OCI-LY7 (cell line): ENCODE data around the gene TOGARAM1. TPM values are rescaled to one million over a fixed set of nuclear protein-coding genes. Genes with fewer than 3 reads are reported as not detected.

ENCODE experiments used
- BruUV-seq: library from RNA; stranded (reverse); fragments of 400-500 nt; replicated peaks from 2 replicates; lab custom pipeline; 2021; lab: Mats Ljungman, UMichigan
- CTCF ChIA-PET: fragments of 300-600 bp; sonication (Branson Sonifier 250); formaldehyde crosslinking; loops from one replicate; lab custom pipeline; 2022; ENCODE audit warnings: antibody characterized with exemption; ENCODE audit not compliant: unreplicated experiment; lab: Charles Lee
- POLR2A ChIA-PET: fragments of 300-600 bp; sonication (Branson Sonifier 250); formaldehyde crosslinking; loops from one replicate; lab custom pipeline; 2022; ENCODE audit warnings: antibody characterized with exemption; lab: Charles Lee
- DNase-seq: peaks from one replicate; pipeline ENCODE4 v3.0.0-alpha.2; 2015; ENCODE audit warnings: low spot score
- H2AFZ ChIP-seq: fragments of 200-600 bp; sonication (generic), shearing (Covaris generic); 2 replicates; pipeline ENCODE4 v1.6.1; 2014; ENCODE audit warnings: mild to moderate bottlenecking, antibody characterized with exemption, low read length, moderate library complexity
- H3K27ac ChIP-seq: fragments of 200-600 bp; sonication (generic); 2 replicates; pipeline ENCODE4 v1.5.1; 2014; ENCODE audit warnings: mixed run types, low read depth, mild to moderate bottlenecking, moderate library complexity, low read length, inconsistent platforms; ENCODE audit not compliant: poor library complexity, severe bottlenecking
- H3K36me3 ChIP-seq: fragments of 200-600 bp; sonication (generic); 2 replicates; pipeline ENCODE4 v1.6.1; 2014; ENCODE audit warnings: mild to moderate bottlenecking, antibody characterized with exemption, low read length, moderate library complexity, mixed read lengths; ENCODE audit not compliant: insufficient read depth
- H3K4me1 ChIP-seq: fragments of 200-600 bp; sonication (generic); 2 replicates; pipeline ENCODE4 v1.5.1; 2014; ENCODE audit warnings: mild to moderate bottlenecking, low read length; ENCODE audit not compliant: insufficient read depth, poor library complexity, severe bottlenecking
- H3K4me2 ChIP-seq: fragments of 200-600 bp; sonication (generic); 2 replicates; pipeline ENCODE4 v1.6.1; 2014; ENCODE audit warnings: mild to moderate bottlenecking, low read length
- H3K4me3 ChIP-seq: fragments of 200-600 bp; sonication (generic); 2 replicates; pipeline ENCODE4 v1.5.1; 2014; ENCODE audit warnings: mild to moderate bottlenecking, low read depth, low read length; ENCODE audit not compliant: poor library complexity, severe bottlenecking
- H3K79me2 ChIP-seq: fragments of 200-600 bp; sonication (generic); 2 replicates; pipeline ENCODE4 v1.6.1; 2016; ENCODE audit warnings: low read depth, mild to moderate bottlenecking, low read length, moderate library complexity, mixed read lengths; ENCODE audit not compliant: insufficient read depth
- H3K9me2 ChIP-seq: fragments of 200-600 bp; sonication (generic); 2 replicates; pipeline ENCODE4 v1.6.1; 2016; ENCODE audit warnings: mild to moderate bottlenecking, low read length, mixed read lengths; ENCODE audit not compliant: insufficient read depth
- H3K9me3 ChIP-seq: fragments of 200-600 bp; sonication (generic); 2 replicates; pipeline ENCODE4 v1.6.1; 2014; ENCODE audit warnings: mild to moderate bottlenecking, mixed run types, low read length, mixed read lengths
- H4K20me1 ChIP-seq: fragments of 200-600 bp; sonication (generic); 2 replicates; pipeline ENCODE4 v1.6.1; 2014; ENCODE audit warnings: mild to moderate bottlenecking, antibody characterized with exemption, low read length, moderate library complexity, mixed read lengths; ENCODE audit not compliant: insufficient read depth
- EZH2phosphoT487 ChIP-seq: fragments of 200-600 bp; sonication (generic); IDR thresholded peaks from 2 replicates; pipeline ENCODE4 v1.6.1; 2018; ENCODE audit warnings: low read depth, borderline replicate concordance, mild to moderate bottlenecking, mixed run types, antibody characterized with exemption, low read length, moderate library complexity, mixed read lengths
- intact Hi-C: fragments of 100-400 bp; cut with micrococcal nuclease; formaldehyde crosslinking; loops from one replicate; pipeline ENCODE4 v1.10.0; 2022; ENCODE audit not compliant: unreplicated experiment
- total RNA-seq, 2 experiments: library from RNA; depleted of rRNA in 1 of 2; stranded (reverse); fragments of >200 nt in 1 of 2; shearing (Covaris generic) in 1 of 2; gene quantifications; 2 replicates each; pipeline ENCODE4 v1.2.3, GENCODE V29; 2014 to 2022
- TF ChIP-seq, protein P1 (sequence below): fragments of 200-600 bp; sonication (generic); conservative IDR thresholded peaks from 2 replicates; pipeline ENCODE4 v1.5.1; 2014; ENCODE audit warnings: mild to moderate bottlenecking, antibody characterized with exemption, low read length, moderate library complexity, mixed read lengths

Gene TOGARAM1
- total RNA-seq, 2 experiments from 2014 or later: 11.4 to 11.6 TPM

DNA sequence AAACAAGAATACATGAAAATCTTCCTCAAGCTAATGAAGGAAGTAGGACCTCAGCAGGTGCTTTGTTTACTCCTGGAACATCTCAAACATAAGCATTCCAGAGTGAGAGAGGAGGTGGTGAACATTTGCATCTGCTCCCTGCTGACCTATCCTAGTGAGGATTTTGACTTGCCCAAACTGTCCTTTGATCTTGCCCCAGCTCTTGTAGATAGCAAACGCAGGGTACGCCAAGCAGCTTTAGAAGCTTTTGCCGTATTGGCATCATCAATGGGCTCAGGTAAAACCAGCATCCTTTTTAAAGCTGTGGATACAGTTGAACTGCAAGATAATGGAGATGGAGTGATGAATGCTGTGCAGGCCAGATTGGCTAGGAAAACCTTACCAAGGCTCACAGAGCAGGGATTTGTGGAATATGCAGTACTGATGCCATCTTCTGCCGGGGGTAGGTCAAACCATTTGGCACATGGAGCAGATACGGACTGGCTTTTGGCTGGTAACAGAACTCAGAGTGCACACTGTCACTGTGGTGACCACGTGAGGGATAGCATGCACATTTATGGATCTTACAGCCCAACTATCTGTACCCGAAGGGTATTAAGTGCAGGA, 1.9 kb downstream of the TOGARAM1 start:
- Histone ChIP-seq H3K4me1 (peaks cover 20% of the 10 kb centered on the region), H4K20me1 (peaks cover 42% of the 10 kb centered on the region), H2AFZ (no peak overlapping the region), H3K4me3 (peak overlapping the region; percentile 86), H3K36me3 (peaks cover 6% of the 10 kb centered on the region; the same call in 1 of the 2 replicates), H3K9me2 (no peaks in the 10 kb centered on the region), H3K4me2 (peak overlapping the region; percentile 97), H3K79me2 (peaks cover 90% of the 10 kb centered on the region), H3K9me3 (no peaks in the 10 kb centered on the region), H3K27ac (peak overlapping the region; percentile 75)
- POLR2A ChIA-PET: interaction anchor here (0.9 to 3.8 kb wide), 4 partner anchors 9 to 170 kb away, joined by 3 to 10 read pairs (median 5); partner anchors contain the start of gene FKBP3
- CTCF ChIA-PET: interaction anchor here (1.1 kb wide), 1 partner anchor 24 kb away, joined by 3 read pairs; no protein-coding TSS in a partner anchor
- DNase-seq: peak; percentile 27
- BruUV-seq: TSS peak; percentile 51
- TF ChIP-seq EZH2phosphoT487: no peak
- TF ChIP-seq, protein P1, sequence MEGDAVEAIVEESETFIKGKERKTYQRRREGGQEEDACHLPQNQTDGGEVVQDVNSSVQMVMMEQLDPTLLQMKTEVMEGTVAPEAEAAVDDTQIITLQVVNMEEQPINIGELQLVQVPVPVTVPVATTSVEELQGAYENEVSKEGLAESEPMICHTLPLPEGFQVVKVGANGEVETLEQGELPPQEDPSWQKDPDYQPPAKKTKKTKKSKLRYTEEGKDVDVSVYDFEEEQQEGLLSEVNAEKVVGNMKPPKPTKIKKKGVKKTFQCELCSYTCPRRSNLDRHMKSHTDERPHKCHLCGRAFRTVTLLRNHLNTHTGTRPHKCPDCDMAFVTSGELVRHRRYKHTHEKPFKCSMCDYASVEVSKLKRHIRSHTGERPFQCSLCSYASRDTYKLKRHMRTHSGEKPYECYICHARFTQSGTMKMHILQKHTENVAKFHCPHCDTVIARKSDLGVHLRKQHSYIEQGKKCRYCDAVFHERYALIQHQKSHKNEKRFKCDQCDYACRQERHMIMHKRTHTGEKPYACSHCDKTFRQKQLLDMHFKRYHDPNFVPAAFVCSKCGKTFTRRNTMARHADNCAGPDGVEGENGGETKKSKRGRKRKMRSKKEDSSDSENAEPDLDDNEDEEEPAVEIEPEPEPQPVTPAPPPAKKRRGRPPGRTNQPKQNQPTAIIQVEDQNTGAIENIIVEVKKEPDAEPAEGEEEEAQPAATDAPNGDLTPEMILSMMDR: 0 out of 2 replicates have a peak, but pooled peaks have one; percentile 5
- intact Hi-C loops: loop anchor here (2.0 kb wide), 2 partner anchors 121 to 289 kb away; partner anchors contain the start of genes MIS18BP1 and PRPF39

DNA sequence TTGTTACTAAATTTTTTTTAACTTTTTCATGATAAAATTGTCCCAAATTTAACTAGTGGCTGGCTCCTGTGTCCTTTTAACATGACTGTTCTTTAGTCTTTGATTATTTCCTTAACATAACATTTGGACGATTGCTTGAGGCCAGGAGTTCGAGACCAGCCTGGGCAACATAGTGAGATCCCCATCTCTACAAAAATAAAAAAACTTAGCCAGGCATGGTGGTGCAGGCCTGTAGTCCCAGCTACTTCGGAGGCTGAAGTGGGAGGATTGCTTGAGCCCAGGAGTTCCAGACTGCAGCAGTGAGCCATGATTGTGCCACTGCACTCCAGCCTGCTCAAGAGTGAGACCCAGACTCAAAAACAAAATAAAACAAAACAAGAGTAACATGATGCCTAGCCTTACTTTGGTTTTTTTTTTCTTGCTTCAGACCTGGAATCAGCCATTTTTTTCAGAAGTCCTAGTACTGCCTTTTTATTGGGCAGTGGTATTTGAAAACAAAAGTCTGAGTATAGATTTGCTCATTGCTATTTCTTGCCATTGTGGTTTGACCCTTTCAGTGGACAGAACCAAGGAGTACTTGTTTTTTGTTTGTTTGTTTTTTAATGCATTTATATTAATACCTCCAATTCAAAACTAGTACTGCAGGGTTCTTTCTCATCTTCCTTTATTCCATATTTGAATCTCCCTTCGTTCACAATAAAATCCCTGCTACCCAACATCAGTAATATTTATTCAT, 4.8 kb downstream of the TOGARAM1 start:
- peak overlapping the region; percentile 86 for H3K4me3 ChIP-seq
- ChIA-PET CTCF (no interaction called here), POLR2A (no interaction called here)
- BruUV-seq: no TSS peak
- H3K9me2 ChIP-seq: no peaks in the 10 kb centered on the region
- peaks cover 10% of the 10 kb centered on the region for H3K9me3 ChIP-seq
- peaks cover 93% of the 10 kb centered on the region for H3K79me2 ChIP-seq
- no peak overlapping the region for H2AFZ ChIP-seq
- peak overlapping the region; percentile 88 for H3K4me2 ChIP-seq
- H4K20me1 ChIP-seq: peaks cover 25% of the 10 kb centered on the region; the same call in 1 of the 2 replicates
- no peak overlapping the region for H3K27ac ChIP-seq
- H3K36me3 ChIP-seq: peaks cover 26% of the 10 kb centered on the region
- H3K4me1 ChIP-seq: peaks cover 13% of the 10 kb centered on the region
- TF ChIP-seq, protein P1: no peak
- no peak for TF ChIP-seq EZH2phosphoT487
- DNase-seq: no peak
- intact Hi-C loops: no loop called here
